GM12875 (cell line): ENCODE data around the gene WNK2.
"Not testable (repeated sequence)": the region's sequence is repeated elsewhere in the genome, so short reads cannot be mapped to it uniquely, and the experiment has no call there.

ENCODE experiments used
- H3K4me3 ChIP-seq: one replicate; pipeline ENCODE4 v1.5.1; 2011; ENCODE audit warnings: low read depth, low read length, control low read depth
- TF ChIP-seq, protein P1 (sequence below): IDR thresholded peaks from 2 replicates; pipeline ENCODE4 v1.5.1; 2011; ENCODE audit warnings: low read depth, mild to moderate bottlenecking, control low read depth, inconsistent platforms, low read length, moderate library complexity, borderline replicate concordance; ENCODE audit not compliant: insufficient read depth

The WNK2 gene

DNA sequence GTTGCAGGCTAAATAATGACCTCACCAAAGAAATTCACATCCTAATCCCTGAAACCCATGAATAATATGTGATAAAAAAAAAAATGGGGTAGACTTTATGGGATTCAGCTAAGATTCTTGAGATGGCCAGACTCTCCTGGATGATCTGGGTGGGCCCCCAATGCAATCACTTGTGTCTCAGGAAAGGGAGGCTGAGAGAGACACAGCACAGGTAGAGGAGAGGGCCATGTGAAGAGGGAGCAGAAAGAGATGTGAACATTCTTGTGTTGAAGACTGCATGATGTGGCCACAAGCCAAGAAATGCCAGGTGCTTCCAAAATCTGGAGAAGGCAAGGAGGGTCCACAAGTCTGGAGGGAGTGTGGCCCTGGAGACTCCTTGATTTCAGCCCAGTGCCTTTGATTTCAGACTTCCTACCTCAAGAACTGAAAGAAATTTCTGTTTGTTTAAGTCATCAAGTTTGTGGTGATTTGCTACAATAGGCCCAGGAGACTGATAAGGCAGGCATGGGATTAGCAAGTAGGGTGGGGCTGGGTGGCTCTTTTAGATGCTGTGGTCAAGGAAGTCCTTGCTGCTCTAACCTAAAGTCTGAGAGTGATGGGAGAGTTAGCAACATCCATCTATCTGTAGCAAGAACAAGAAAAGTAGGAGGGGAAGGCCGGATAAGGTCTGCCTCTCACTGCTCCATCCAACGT lies 180.9 kb downstream of the WNK2 start:
- TF ChIP-seq, protein P1, sequence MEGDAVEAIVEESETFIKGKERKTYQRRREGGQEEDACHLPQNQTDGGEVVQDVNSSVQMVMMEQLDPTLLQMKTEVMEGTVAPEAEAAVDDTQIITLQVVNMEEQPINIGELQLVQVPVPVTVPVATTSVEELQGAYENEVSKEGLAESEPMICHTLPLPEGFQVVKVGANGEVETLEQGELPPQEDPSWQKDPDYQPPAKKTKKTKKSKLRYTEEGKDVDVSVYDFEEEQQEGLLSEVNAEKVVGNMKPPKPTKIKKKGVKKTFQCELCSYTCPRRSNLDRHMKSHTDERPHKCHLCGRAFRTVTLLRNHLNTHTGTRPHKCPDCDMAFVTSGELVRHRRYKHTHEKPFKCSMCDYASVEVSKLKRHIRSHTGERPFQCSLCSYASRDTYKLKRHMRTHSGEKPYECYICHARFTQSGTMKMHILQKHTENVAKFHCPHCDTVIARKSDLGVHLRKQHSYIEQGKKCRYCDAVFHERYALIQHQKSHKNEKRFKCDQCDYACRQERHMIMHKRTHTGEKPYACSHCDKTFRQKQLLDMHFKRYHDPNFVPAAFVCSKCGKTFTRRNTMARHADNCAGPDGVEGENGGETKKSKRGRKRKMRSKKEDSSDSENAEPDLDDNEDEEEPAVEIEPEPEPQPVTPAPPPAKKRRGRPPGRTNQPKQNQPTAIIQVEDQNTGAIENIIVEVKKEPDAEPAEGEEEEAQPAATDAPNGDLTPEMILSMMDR: no peak
- H3K4me3 ChIP-seq: no peak overlapping the region

DNA sequence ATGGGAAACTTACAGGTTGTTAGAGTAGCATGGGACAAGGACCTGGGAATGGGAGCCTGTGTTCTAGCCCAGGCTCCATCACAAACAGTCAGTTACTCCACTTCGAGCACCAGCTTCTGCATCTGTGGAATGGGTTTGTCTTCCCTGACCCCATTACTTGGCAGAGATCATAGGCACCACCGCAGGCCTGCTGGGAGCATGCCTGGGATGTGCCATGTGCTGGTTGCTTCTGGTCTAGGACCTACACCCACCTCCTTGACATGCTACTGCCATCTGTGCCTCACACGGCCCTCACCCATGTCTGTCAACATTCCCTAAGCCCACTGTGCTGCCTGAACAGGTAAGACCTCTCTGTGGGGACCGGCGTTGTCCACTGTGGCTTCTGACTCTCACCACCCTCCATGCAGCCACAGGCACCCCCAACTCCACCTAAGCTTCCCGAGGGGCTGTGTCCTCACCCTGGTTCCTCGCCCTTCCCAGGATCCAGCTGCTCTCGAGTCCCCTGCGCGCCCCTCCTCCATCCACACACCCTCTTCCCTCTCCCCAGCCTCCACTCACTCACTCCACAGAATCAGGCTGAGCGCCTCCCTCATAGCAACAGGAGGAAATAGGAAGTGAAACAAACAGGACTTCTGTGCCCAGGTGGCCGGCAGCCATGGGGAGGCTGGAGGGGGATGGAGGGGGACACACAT lies 181.6 kb downstream of the WNK2 start:
- TF ChIP-seq, protein P1: no peak
- H3K4me3 ChIP-seq: no peak overlapping the region

DNA sequence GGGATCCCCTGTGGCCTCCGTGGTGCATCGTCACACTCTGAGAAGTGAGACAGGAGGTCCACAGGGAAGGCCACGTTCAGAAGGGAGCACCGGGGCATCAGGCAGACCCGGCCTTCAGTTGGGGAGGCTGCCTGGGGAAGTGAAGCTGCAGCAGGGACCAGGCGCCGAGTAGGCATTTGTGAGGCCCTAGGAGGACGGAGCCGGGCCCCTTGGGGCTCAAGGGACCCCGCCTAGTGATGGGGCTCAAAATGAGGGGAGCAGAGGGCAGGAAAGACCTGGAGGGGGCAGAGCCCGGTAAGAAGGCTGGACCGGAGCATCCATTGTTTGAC lies 182.1 kb downstream of the WNK2 start:
- H3K4me3 ChIP-seq: no peak overlapping the region
- TF ChIP-seq, protein P1: no peak

DNA sequence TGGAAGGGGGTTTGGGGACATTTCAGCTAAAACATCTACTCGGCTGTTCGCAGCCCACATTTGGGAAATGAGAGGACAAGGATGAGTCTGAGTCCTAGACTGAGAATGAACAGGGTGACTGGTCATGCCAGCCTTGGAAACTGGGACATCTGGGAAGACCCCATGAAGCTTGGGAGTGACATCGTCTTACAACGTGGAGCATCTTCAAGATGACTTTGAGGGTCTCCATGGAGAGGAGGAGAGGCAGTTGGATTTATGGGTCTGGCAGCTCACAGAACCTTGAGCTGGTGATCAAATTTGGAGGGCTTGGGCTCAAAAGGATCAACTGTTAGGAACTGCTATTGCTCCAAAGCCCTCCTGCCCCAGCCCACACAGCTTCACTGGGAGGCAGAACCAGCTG lies 182.5 kb downstream of the WNK2 start:
- not testable (repeated sequence) for H3K4me3 ChIP-seq

DNA sequence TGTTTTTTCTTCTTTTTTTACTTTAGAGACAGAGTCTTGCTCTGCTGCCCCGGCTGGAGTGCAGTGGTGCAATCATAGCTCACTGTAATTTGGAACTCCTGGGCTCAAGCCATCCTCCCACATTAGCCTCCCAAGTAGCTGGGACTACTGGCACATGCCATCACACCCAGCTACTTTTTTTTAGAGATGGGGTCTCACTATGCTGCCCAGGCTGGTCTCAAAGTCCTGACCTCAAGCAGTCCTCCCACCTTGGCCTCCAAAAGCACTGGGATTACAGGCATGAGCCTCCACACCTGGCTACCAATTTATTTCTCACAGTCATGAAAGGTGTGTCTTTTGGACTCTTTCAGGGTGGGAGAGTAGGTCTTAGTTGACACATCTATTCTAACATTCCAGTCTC lies 184.5 kb downstream of the WNK2 start:
- TF ChIP-seq, protein P1: no peak
- H3K4me3 ChIP-seq: no peak overlapping the region

DNA sequence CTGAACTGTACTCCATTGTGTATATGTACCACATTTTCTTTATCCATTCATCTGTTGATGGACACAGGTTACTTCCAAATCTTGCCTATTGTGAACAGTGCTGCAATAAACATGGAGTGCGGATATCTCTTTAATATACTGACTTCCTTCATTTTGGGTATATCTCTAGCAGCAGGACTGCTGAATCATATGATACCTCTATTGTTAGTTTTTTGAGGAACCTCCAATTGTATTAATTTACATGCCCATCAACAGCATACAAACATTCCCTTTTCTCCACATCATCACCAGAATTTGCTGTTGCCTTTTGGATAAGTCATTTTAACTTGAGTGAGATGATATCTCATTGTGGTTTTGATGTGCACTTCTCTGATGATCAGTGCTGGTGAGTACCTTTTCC lies 185.7 kb downstream of the WNK2 start:
- no peak overlapping the region for H3K4me3 ChIP-seq
- TF ChIP-seq, protein P1: no peak
